Spleen (tissue), 7 donors: Measurements from ENCODE around the gene ARHGEF28.

Source experiments
- POLR2A ChIP-seq, 3 donors: fragments of 450-650 bp; IDR thresholded peaks; one replicate each; pipeline ENCODE4 v1.5.1; 2017; ENCODE audit warnings: antibody characterized with exemption in 3 of 3, mild to moderate bottlenecking in 1 of 3
- POLR2AphosphoS5 ChIP-seq, 3 donors: sonication (generic); formaldehyde crosslinking; IDR thresholded peaks; one replicate each; pipeline ENCODE4 v1.5.1; 2017; ENCODE audit warnings: antibody characterized with exemption in 3 of 3
- TF ChIP-seq, protein P1 (sequence below), 11 experiments: fragments of 200-600 bp in 7 of 11; fragments of 450-650 bp in 4 of 11; sonication (generic) in 4 of 11; IDR thresholded peaks in 8 of 11; conservative IDR thresholded peaks in 3 of 11; 1 replicate in 7 of 11; 2 replicates in 4 of 11; pipeline versions ENCODE4 v1.4.0 to v1.8.0; 2016 to 2021; ENCODE audit warnings: antibody characterized with exemption in 11 of 11, inconsistent platforms in 4 of 11, mild to moderate bottlenecking in 1 of 11
- donor health status: DM: no; HTN: no; CAD: no; lungs with moderate emphysema.
- donor health status: DM: no; HTN: no; CAD: no.
- donor health status: DM: no; HTN: no; CAD: no.

GRCh38 chr5:73943397-73943796 is 317.4 kb downstream of the ARHGEF28 start:
- TF ChIP-seq POLR2A (IDR thresholded peaks at IDR 0.05) (no peak), POLR2AphosphoS5 (IDR thresholded peaks at IDR 0.05) (no peak)
- TF ChIP-seq, protein P1, sequence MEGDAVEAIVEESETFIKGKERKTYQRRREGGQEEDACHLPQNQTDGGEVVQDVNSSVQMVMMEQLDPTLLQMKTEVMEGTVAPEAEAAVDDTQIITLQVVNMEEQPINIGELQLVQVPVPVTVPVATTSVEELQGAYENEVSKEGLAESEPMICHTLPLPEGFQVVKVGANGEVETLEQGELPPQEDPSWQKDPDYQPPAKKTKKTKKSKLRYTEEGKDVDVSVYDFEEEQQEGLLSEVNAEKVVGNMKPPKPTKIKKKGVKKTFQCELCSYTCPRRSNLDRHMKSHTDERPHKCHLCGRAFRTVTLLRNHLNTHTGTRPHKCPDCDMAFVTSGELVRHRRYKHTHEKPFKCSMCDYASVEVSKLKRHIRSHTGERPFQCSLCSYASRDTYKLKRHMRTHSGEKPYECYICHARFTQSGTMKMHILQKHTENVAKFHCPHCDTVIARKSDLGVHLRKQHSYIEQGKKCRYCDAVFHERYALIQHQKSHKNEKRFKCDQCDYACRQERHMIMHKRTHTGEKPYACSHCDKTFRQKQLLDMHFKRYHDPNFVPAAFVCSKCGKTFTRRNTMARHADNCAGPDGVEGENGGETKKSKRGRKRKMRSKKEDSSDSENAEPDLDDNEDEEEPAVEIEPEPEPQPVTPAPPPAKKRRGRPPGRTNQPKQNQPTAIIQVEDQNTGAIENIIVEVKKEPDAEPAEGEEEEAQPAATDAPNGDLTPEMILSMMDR (IDR thresholded peaks at IDR 0.05 in 8 of 11, conservative IDR thresholded peaks at IDR 0.05 in 3 of 11): no peak
